Naive thymus-derived CD8-positive, alpha-beta T cell (primary cell): ENCODE data around the gene DPP9. TPM values are rescaled to one million over a fixed set of nuclear protein-coding genes. Genes with fewer than 3 reads are reported as not detected.

Experiments
- ATAC-seq, 2 donors: fragments of 150-1000 bp; cut with Tn5 transposase in 1 of 2; sonication (Bioruptor Pico), chemical (Tn5 transposase) in 1 of 2; 1 replicate in 1 of 2; 2 replicates in 1 of 2; pipeline ENCODE4 v1.10.0; 2021; ENCODE audit warnings: mild to moderate bottlenecking in 2 of 2, moderate library complexity in 2 of 2
- POLR2A ChIA-PET: fragments of 350-600 bp; sonication (Branson Sonifier 250); formaldehyde crosslinking; loops from one replicate; lab custom pipeline; 2021; ENCODE audit warnings: antibody characterized with exemption; lab: Charles Lee
- DNase-seq, 10 donors: peaks; one replicate each; pipeline versions ENCODE4 v3.0.0 to v3.0.0-alpha.2; 2020 to 2022
- H3K27ac Mint-ChIP-seq, 10 donors: one replicate each; pipeline ENCODE4 v1.8.0; 2020 to 2022; ENCODE audit warnings: mild to moderate bottlenecking in 10 of 10, mixed read lengths in 10 of 10, moderate library complexity in 4 of 10, inconsistent platforms in 1 of 10
- H3K27me3 Mint-ChIP-seq, 5 donors: one replicate each; pipeline ENCODE4 v1.8.0; 2021 to 2022; ENCODE audit warnings: mixed read lengths in 5 of 5
- H3K36me3 Mint-ChIP-seq, 3 donors: one replicate each; pipeline ENCODE4 v1.8.0; 2020 to 2022; ENCODE audit warnings: mixed read lengths in 3 of 3, mild to moderate bottlenecking in 2 of 3, inconsistent platforms in 1 of 3
- H3K4me1 Mint-ChIP-seq, 4 donors: one replicate each; pipeline ENCODE4 v1.8.0; 2021 to 2022; ENCODE audit warnings: mixed read lengths in 4 of 4
- H3K4me3 Mint-ChIP-seq, 10 donors: one replicate each; pipeline ENCODE4 v1.8.0; 2020 to 2022; ENCODE audit warnings: mild to moderate bottlenecking in 10 of 10, mixed read lengths in 10 of 10, moderate library complexity in 6 of 10, inconsistent platforms in 1 of 10
- H3K9me3 Mint-ChIP-seq, 9 donors: one replicate each; pipeline ENCODE4 v1.8.0; 2020 to 2022; ENCODE audit warnings: mixed read lengths in 9 of 9, mild to moderate bottlenecking in 3 of 9, inconsistent platforms in 1 of 9, moderate library complexity in 1 of 9
- polyA plus RNA-seq, 3 donors: library from polyadenylated mRNA; unstranded; fragments of 300-500 nt; fragmentation: Illumina TruSeq; gene quantifications; one replicate each; pipeline ENCODE4 v1.2.3, GENCODE V29; 2021
- total RNA-seq, 8 experiments: library from RNA in 2 of 8; stranded (reverse) in 2 of 8; gene quantifications; one replicate each; pipeline ENCODE4 v1.2.3 and lab custom pipeline; 2021 to 2026

DPP9 gene
- total and polyA plus RNA-seq, 5 experiments from 2014 or later, result 16.1 to 86.6 (median 30.6) TPM

- peak overlapping the region in 3 of 10 donors; percentile 24 to 73 (median 44) for H3K27ac Mint-ChIP-seq
Observed at GRCh38 chr19:4676955-4677731, 46.5 kb downstream of the DPP9 start.

GRCh38 chr19:4675346-4675745 is 48.3 kb downstream of the DPP9 start:
- no peaks in the 10 kb centered on the region for H3K9me3 Mint-ChIP-seq
- DNase-seq (no peak), ATAC-seq (no peak)
- no peaks in the 10 kb centered on the region for H3K27me3 Mint-ChIP-seq
- H3K27ac Mint-ChIP-seq, result no peak overlapping the region
- POLR2A ChIA-PET, result interaction anchor here (0.6 to 0.7 kb wide), 3 partner anchors 31 to 920 kb away, joined by 3 read pairs; no protein-coding TSS in a partner anchor
- no peak overlapping the region for H3K4me3 Mint-ChIP-seq
- H3K36me3 Mint-ChIP-seq, result peaks cover 0 to 17% (median 4%) of the 10 kb centered on the region in 3 donors
- H3K4me1 Mint-ChIP-seq, result peaks cover 0 to 3% (median 2%) of the 10 kb centered on the region in 4 donors

More at GRCh38 chr19:4676955-4677731, 46.5 kb downstream of the DPP9 start:
- no peak overlapping the region for H3K4me3 Mint-ChIP-seq
- H3K27me3 Mint-ChIP-seq, result no peaks in the 10 kb centered on the region
- POLR2A ChIA-PET, result interaction anchor here (0.6 to 0.7 kb wide), 2 partner anchors 164 to 459 kb away, joined by 3 to 4 read pairs; no protein-coding TSS in a partner anchor
- DNase-seq (peak in 3 of 10 donors; percentile 9 to 17 (median 14)), ATAC-seq (peak in 1 of 2 donors; percentile 54)
- peaks cover 0 to 19% (median 4%) of the 10 kb centered on the region in 3 donors for H3K36me3 Mint-ChIP-seq
- H3K9me3 Mint-ChIP-seq, result no peaks in the 10 kb centered on the region
- H3K4me1 Mint-ChIP-seq, result peaks cover 0 to 1% (median 0%) of the 10 kb centered on the region in 4 donors

- POLR2A ChIA-PET, result no interaction called here
- no peak for ATAC-seq
- Mint-ChIP-seq H3K27me3 (no peaks in the 10 kb centered on the region), H3K4me3 (no peak overlapping the region), H3K9me3 (no peaks in the 10 kb centered on the region), H3K4me1 (peaks cover 3 to 13% (median 10%) of the 10 kb centered on the region in 4 donors), H3K36me3 (peaks cover 0 to 15% (median 4%) of the 10 kb centered on the region in 3 donors), H3K27ac (peak overlapping the region in 1 of 10 donors; percentile 24)
- no peak for DNase-seq
Observed at GRCh38 chr19:4673726-4674125, 49.9 kb downstream of the DPP9 start.

GRCh38 chr19:4673216-4673615 is 50.4 kb downstream of the DPP9 start:
- POLR2A ChIA-PET, result no interaction called here
- peaks cover 3 to 17% (median 14%) of the 10 kb centered on the region in 4 donors for H3K4me1 Mint-ChIP-seq
- DNase-seq (no peak), ATAC-seq (no peak)
- no peaks in the 10 kb centered on the region for H3K9me3 Mint-ChIP-seq
- peaks cover 0 to 20% (median 7%) of the 10 kb centered on the region in 3 donors for H3K36me3 Mint-ChIP-seq
- no peak overlapping the region for H3K4me3 Mint-ChIP-seq
- peak overlapping the region in 1 of 10 donors; percentile 18 for H3K27ac Mint-ChIP-seq
- no peaks in the 10 kb centered on the region for H3K27me3 Mint-ChIP-seq

GRCh38 chr19:4671185-4671851 is 52.3 kb downstream of the DPP9 start:
- Mint-ChIP-seq H3K4me1 (peaks cover 3 to 18% (median 16%) of the 10 kb centered on the region in 4 donors), H3K27me3 (no peaks in the 10 kb centered on the region), H3K9me3 (no peaks in the 10 kb centered on the region), H3K27ac (peak overlapping the region in 4 of 10 donors; percentile 14 to 82 (median 57)), H3K36me3 (peaks cover 0 to 29% (median 5%) of the 10 kb centered on the region in 3 donors), H3K4me3 (peak overlapping the region in 9 of 10 donors; percentile 49 to 88 (median 72))
- DNase-seq (no peak), ATAC-seq (no peak)
- POLR2A ChIA-PET, result interaction anchor here (0.6 to 0.8 kb wide), 3 partner anchors 120 to 530 kb away, joined by 4 to 5 read pairs (median 5); no protein-coding TSS in a partner anchor

GRCh38 chr19:4669723-4670480 is 53.7 kb downstream of the DPP9 start, which contains the start of gene MYDGF:
Gene MYDGF (minus strand): TSS chr19:4670342. CDS start chr19:4670334, 8 bp downstream.
- ATAC-seq (peak; percentile 98 to 99), DNase-seq (peak; percentile 85 to 96 (median 92))
- Mint-ChIP-seq H3K4me1 (peaks cover 1 to 22% (median 16%) of the 10 kb centered on the region in 4 donors), H3K36me3 (peaks cover 0 to 37% (median 5%) of the 10 kb centered on the region in 3 donors), H3K9me3 (no peaks in the 10 kb centered on the region), H3K27ac (peak within 1 kb of the TSS; percentile 43 to 94 (median 84)), H3K4me3 (peak within 1 kb of the TSS; percentile 83 to 94 (median 88)), H3K27me3 (no peaks in the 10 kb centered on the region)
- POLR2A ChIA-PET, result interaction anchor here (1.0 to 1.5 kb wide), 2 partner anchors 93 to 100 kb away, joined by 3 read pairs; no protein-coding TSS in a partner anchor

- POLR2A ChIA-PET, result no interaction called here
- Mint-ChIP-seq H3K4me3 (no peak overlapping the region), H3K27ac (peak overlapping the region in 2 of 10 donors; percentile 16 to 67), H3K9me3 (no peaks in the 10 kb centered on the region), H3K4me1 (peaks cover 3 to 27% (median 15%) of the 10 kb centered on the region in 4 donors), H3K27me3 (no peaks in the 10 kb centered on the region), H3K36me3 (peaks cover 0 to 70% (median 7%) of the 10 kb centered on the region in 3 donors)
- no peak for DNase-seq
- ATAC-seq, result no peak
Observed at GRCh38 chr19:4664642-4665041, 59.0 kb downstream of the DPP9 start.

- peaks cover 0 to 13% (median 3%) of the 10 kb centered on the region in 4 donors for H3K4me1 Mint-ChIP-seq
- no peaks in the 10 kb centered on the region for H3K9me3 Mint-ChIP-seq
- no peak overlapping the region for H3K4me3 Mint-ChIP-seq
- H3K36me3 Mint-ChIP-seq, result peaks cover 0 to 73% (median 3%) of the 10 kb centered on the region in 3 donors
- no peak for ATAC-seq
- H3K27ac Mint-ChIP-seq, result peak overlapping the region in 3 of 10 donors; percentile 41 to 92 (median 65)
- DNase-seq, result no peak
- POLR2A ChIA-PET, result no interaction called here
- no peaks in the 10 kb centered on the region for H3K27me3 Mint-ChIP-seq
Observed at GRCh38 chr19:4662812-4663211, 60.8 kb downstream of the DPP9 start.

- DNase-seq, result no peak
- Mint-ChIP-seq H3K4me3 (no peak overlapping the region), H3K9me3 (no peaks in the 10 kb centered on the region), H3K4me1 (peaks cover 0 to 13% (median 3%) of the 10 kb centered on the region in 4 donors), H3K27ac (peak overlapping the region in 5 of 10 donors; percentile 25 to 92 (median 62)), H3K36me3 (peaks cover 0 to 71% (median 3%) of the 10 kb centered on the region in 3 donors), H3K27me3 (no peaks in the 10 kb centered on the region)
- no peak for ATAC-seq
- POLR2A ChIA-PET, result interaction anchor here (1.6 kb wide), 1 partner anchor 24 kb away, joined by 4 read pairs; no protein-coding TSS in a partner anchor
Observed at GRCh38 chr19:4662020-4662695, 61.5 kb downstream of the DPP9 start.

- Mint-ChIP-seq H3K4me1 (peaks cover 0 to 13% (median 3%) of the 10 kb centered on the region in 4 donors), H3K9me3 (no peaks in the 10 kb centered on the region), H3K36me3 (peaks cover 0 to 66% (median 3%) of the 10 kb centered on the region in 3 donors), H3K4me3 (no peak overlapping the region), H3K27me3 (no peaks in the 10 kb centered on the region), H3K27ac (peak overlapping the region in 9 of 10 donors; percentile 9 to 70 (median 61))
- POLR2A ChIA-PET, result interaction anchor here (0.6 to 1.6 kb wide), 2 partner anchors 18 to 23 kb away, joined by 3 to 4 read pairs; no protein-coding TSS in a partner anchor
- DNase-seq (no peak), ATAC-seq (no peak)
Observed at GRCh38 chr19:4660993-4661392, 62.6 kb downstream of the DPP9 start.

GRCh38 chr19:4660181-4660791 is 63.4 kb downstream of the DPP9 start:
- DNase-seq, result no peak
- no peak overlapping the region for H3K4me3 Mint-ChIP-seq
- ATAC-seq, result peak in 1 of 2 donors; percentile 59
- peak overlapping the region in 1 of 10 donors; percentile 25 for H3K27ac Mint-ChIP-seq
- POLR2A ChIA-PET, result interaction anchor here (0.6 to 1.6 kb wide), 2 partner anchors 18 to 22 kb away, joined by 3 to 4 read pairs; no protein-coding TSS in a partner anchor
- no peaks in the 10 kb centered on the region for H3K9me3 Mint-ChIP-seq
- H3K4me1 Mint-ChIP-seq, result peaks cover 0 to 10% (median 3%) of the 10 kb centered on the region in 4 donors
- H3K27me3 Mint-ChIP-seq, result no peaks in the 10 kb centered on the region
- peaks cover 0 to 61% (median 3%) of the 10 kb centered on the region in 3 donors for H3K36me3 Mint-ChIP-seq
